A549 (cell line): Measurements from ENCODE around the gene PAX3. TPM values are rescaled to one million over a fixed set of nuclear protein-coding genes. Genes with fewer than 3 reads are reported as not detected.

Experiments
- ATAC-seq, 2 experiments: fragments of 200-7000 bp in 1 of 2; fragments of >200 bp in 1 of 2; cut with Nextera tagmentation in 1 of 2; cut with Tn5 transposase in 1 of 2; 3 replicates each; pipeline versions ENCODE4 v1.8.0 to v1.9.1; 2018 to 2020; ENCODE audit warnings: mild to moderate bottlenecking in 1 of 2, moderate library complexity in 1 of 2
- CTCF ChIA-PET: fragments of 300-600 bp; sonication (Branson Sonifier 250); formaldehyde crosslinking; extraction: SDS; loops from one replicate; lab custom pipeline; 2021; ENCODE audit warnings: antibody characterized with exemption, inconsistent platforms; lab: Yijun Ruan, JAX
- POLR2A ChIA-PET: fragments of 350-600 bp; formaldehyde crosslinking; extraction: SDS; loops from one replicate; lab custom pipeline; 2021; ENCODE audit warnings: antibody characterized with exemption, inconsistent platforms; lab: Yijun Ruan, JAX
- DNase-seq, 2 experiments: peaks; one replicate each; pipeline versions ENCODE4 v3.0.0 to v3.0.0-alpha.2; 2011 to 2016; ENCODE audit warnings: low read depth in 1 of 2, low spot score in 1 of 2
- FAIRE-seq: peaks from 2 replicates; lab custom pipeline; 2011; peaks lifted over from hg19 to GRCh38; lab: Jason Lieb, UNC
- H3K27ac ChIP-seq, 2 experiments: fragments of >200 bp; sonication (Bioruptor Twin); formaldehyde crosslinking; 3 replicates each; pipeline ENCODE4 v1.5.1; 2016 to 2017
- H3K4me1 ChIP-seq: fragments of >200 bp; sonication (Bioruptor Twin); formaldehyde crosslinking; 3 replicates; pipeline ENCODE4 v1.6.1; 2016
- H3K4me2 ChIP-seq: fragments of >200 bp; sonication (Bioruptor Twin); formaldehyde crosslinking; 3 replicates; pipeline ENCODE4 v1.6.1; 2016
- H3K4me3 ChIP-seq: fragments of >200 bp; sonication (Bioruptor Twin); formaldehyde crosslinking; 3 replicates; pipeline ENCODE4 v1.5.1; 2016
- H3K9me3 ChIP-seq: fragments of >200 bp; sonication (Bioruptor Twin); formaldehyde crosslinking; 3 replicates; pipeline ENCODE4 v1.6.1; 2016
- CEBPB ChIP-seq, 2 experiments: fragments of >200 bp in 1 of 2; sonication (Bioruptor Twin) in 1 of 2; formaldehyde crosslinking in 1 of 2; IDR thresholded peaks; 2 replicates each; pipeline ENCODE4 v1.6.1; 2012 to 2016
- EHMT2 ChIP-seq: fragments of 200-600 bp; sonication (generic); IDR thresholded peaks from 2 replicates; pipeline ENCODE4 v1.6.1; 2016; ENCODE audit warnings: antibody characterized with exemption, low read depth, mild to moderate bottlenecking, moderate library complexity
- EP300 ChIP-seq, 2 experiments: fragments of >200 bp; sonication (Bioruptor Twin); formaldehyde crosslinking; IDR thresholded peaks; 2 replicates in 1 of 2; 3 replicates in 1 of 2; pipeline ENCODE4 v1.6.1; 2016 to 2017
- ESRRA ChIP-seq: fragments of 150-350 bp; IDR thresholded peaks from 2 replicates; pipeline ENCODE4 v1.6.1; 2014; ENCODE audit warnings: mild to moderate bottlenecking, low read length, borderline replicate concordance
- HEYL ChIP-seq: fragments of 250-450 bp; sonication (Bioruptor Pico); IDR thresholded peaks from 2 replicates; pipeline ENCODE4 v1.8.0; 2021; ENCODE audit warnings: mild to moderate bottlenecking, moderate library complexity
- HMGXB4 ChIP-seq: fragments of 250-450 bp; sonication (Bioruptor Pico); IDR thresholded peaks from 2 replicates; pipeline ENCODE4 v1.5.0; 2021; ENCODE audit warnings: mild to moderate bottlenecking, moderate library complexity, borderline replicate concordance
- HOXA7 ChIP-seq: fragments of 250-450 bp; sonication (Bioruptor Pico); IDR thresholded peaks from 2 replicates; pipeline ENCODE4 v1.5.0; 2020; ENCODE audit warnings: mild to moderate bottlenecking, moderate library complexity
- HOXB5 ChIP-seq: fragments of 250-450 bp; sonication (Bioruptor Pico); IDR thresholded peaks from 2 replicates; pipeline ENCODE4 v1.5.0; 2020; ENCODE audit warnings: mild to moderate bottlenecking, moderate library complexity
- KDM1A ChIP-seq: fragments of 200-600 bp; sonication (generic); IDR thresholded peaks from 2 replicates; pipeline ENCODE4 v1.6.1; 2016; ENCODE audit warnings: low read depth, mild to moderate bottlenecking
- RARB ChIP-seq: fragments of 250-450 bp; sonication (Bioruptor Pico); IDR thresholded peaks from 2 replicates; pipeline ENCODE4 v1.8.0; 2021; ENCODE audit warnings: mild to moderate bottlenecking, moderate library complexity
- RCOR1 ChIP-seq: fragments of 150-350 bp; IDR thresholded peaks from 2 replicates; pipeline ENCODE4 v1.6.1; 2014; ENCODE audit warnings: antibody characterized with exemption, low read length, low read depth
- SMC3 ChIP-seq: fragments of >200 bp; sonication (Bioruptor Twin); formaldehyde crosslinking; IDR thresholded peaks from 3 replicates; pipeline ENCODE4 v1.6.1; 2018; ENCODE audit warnings: inconsistent platforms
- TFCP2L1 ChIP-seq: fragments of 250-450 bp; sonication (Bioruptor Pico); IDR thresholded peaks from 2 replicates; pipeline ENCODE4 v1.5.0; 2021; ENCODE audit warnings: mild to moderate bottlenecking
- ZSCAN20 ChIP-seq: fragments of 250-450 bp; sonication (Bioruptor Pico); IDR thresholded peaks from 2 replicates; pipeline ENCODE4 v1.8.0; 2022; ENCODE audit warnings: mild to moderate bottlenecking, moderate library complexity
- WGBS: methylation state at CpG from one replicate; pipeline ENCODE4 v1.1.6; 2017; ENCODE audit errors: missing lambda C conversion rate; 5-methylcytosine and 5-hydroxymethylcytosine counted together
- polyA plus RNA-seq, 4 experiments: library from polyadenylated mRNA; depleted of rRNA in 3 of 4; stranded (reverse); fragments of >200 nt; fragmentation: RNase III in 1 of 4; extraction: RNeasy Plus Mini Kit Qiagen cat#74134 plus additional on column Dnase treatment in 1 of 4; gene quantifications; 2 replicates in 3 of 4; 3 replicates in 1 of 4; pipeline ENCODE4 v1.2.3, GENCODE V29; 2011 to 2017
- TF ChIP-seq, protein P1 (sequence below): fragments of 150-350 bp; IDR thresholded peaks from 2 replicates; pipeline ENCODE4 v1.6.1; 2014; ENCODE audit warnings: low read depth, mild to moderate bottlenecking, low read length
- TF ChIP-seq, protein P2 (sequence below): IDR thresholded peaks from 2 replicates; pipeline ENCODE4 v1.6.1; 2012
- TF ChIP-seq, protein P3 (sequence below): IDR thresholded peaks from 2 replicates; pipeline ENCODE4 v1.6.1; 2012
- TF ChIP-seq, protein P4 (sequence below): fragments of 450-650 bp; IDR thresholded peaks from 2 replicates; pipeline ENCODE4 v1.6.1; 2014; ENCODE audit warnings: antibody characterized with exemption

The PAX3 gene
- polyA plus RNA-seq, 2 of the 4 experiments (the other 2 are of a cell fraction), result not detected

- ATAC-seq (no peak), DNase-seq (no peak), FAIRE-seq (no peak)
- H3K4me2 ChIP-seq, result no peak overlapping the region
- TF ChIP-seq RARB (CRISPR knock-in tag) (no peak), HOXB5 (no peak), HOXA7 (no peak), EP300 (IDR thresholded peaks at IDR 0.05) (no peak), CEBPB (IDR thresholded peaks at IDR 0.05) (no peak), TFCP2L1 (CRISPR knock-in tag) (no peak), ZSCAN20 (no peak), RCOR1 (no peak), EHMT2 (no peak), HMGXB4 (CRISPR knock-in tag) (no peak), HEYL (no peak), SMC3 (no peak), KDM1A (no peak)
- TF ChIP-seq, protein P1, sequence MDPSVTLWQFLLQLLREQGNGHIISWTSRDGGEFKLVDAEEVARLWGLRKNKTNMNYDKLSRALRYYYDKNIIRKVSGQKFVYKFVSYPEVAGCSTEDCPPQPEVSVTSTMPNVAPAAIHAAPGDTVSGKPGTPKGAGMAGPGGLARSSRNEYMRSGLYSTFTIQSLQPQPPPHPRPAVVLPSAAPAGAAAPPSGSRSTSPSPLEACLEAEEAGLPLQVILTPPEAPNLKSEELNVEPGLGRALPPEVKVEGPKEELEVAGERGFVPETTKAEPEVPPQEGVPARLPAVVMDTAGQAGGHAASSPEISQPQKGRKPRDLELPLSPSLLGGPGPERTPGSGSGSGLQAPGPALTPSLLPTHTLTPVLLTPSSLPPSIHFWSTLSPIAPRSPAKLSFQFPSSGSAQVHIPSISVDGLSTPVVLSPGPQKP, result no peak
- TF ChIP-seq, protein P2, sequence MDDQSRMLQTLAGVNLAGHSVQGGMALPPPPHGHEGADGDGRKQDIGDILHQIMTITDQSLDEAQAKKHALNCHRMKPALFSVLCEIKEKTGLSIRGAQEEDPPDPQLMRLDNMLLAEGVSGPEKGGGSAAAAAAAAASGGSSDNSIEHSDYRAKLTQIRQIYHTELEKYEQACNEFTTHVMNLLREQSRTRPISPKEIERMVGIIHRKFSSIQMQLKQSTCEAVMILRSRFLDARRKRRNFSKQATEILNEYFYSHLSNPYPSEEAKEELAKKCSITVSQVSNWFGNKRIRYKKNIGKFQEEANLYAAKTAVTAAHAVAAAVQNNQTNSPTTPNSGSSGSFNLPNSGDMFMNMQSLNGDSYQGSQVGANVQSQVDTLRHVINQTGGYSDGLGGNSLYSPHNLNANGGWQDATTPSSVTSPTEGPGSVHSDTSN, result no peak
- TF ChIP-seq, protein P3, sequence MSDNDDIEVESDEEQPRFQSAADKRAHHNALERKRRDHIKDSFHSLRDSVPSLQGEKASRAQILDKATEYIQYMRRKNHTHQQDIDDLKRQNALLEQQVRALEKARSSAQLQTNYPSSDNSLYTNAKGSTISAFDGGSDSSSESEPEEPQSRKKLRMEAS, result no peak
- TF ChIP-seq, protein P4, sequence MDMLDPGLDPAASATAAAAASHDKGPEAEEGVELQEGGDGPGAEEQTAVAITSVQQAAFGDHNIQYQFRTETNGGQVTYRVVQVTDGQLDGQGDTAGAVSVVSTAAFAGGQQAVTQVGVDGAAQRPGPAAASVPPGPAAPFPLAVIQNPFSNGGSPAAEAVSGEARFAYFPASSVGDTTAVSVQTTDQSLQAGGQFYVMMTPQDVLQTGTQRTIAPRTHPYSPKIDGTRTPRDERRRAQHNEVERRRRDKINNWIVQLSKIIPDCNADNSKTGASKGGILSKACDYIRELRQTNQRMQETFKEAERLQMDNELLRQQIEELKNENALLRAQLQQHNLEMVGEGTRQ, result no peak
- H3K27ac ChIP-seq, result no peak overlapping the region
- POLR2A ChIA-PET, result no interaction called here
- H3K4me3 ChIP-seq, result no peak overlapping the region
- no peaks in the 10 kb centered on the region for H3K9me3 ChIP-seq
- peaks cover 11% of the 10 kb centered on the region; the same call in 1 of the 3 replicates for H3K4me1 ChIP-seq
- CTCF ChIA-PET, result interaction anchor here (2.0 kb wide), 1 partner anchor 10 kb away, joined by 9 read pairs; no protein-coding TSS in a partner anchor
- 71% methylated on average over 11 of the region's 11 CpGs for WGBS
Measured at GRCh38 chr2:222307978-222308730, 9.4 kb upstream of the PAX3 start.

GRCh38 chr2:222307143-222307756 lies 8.5 kb upstream of the PAX3 start:
- 47% methylated on average over 26 of the region's 34 CpGs for WGBS
- DNase-seq (peak in 1 of 2 experiments; percentile 18), ATAC-seq (peak; percentile 41 to 69; a peak in 4 of 6 replicates), FAIRE-seq (no peak)
- ChIA-PET POLR2A (no interaction called here), CTCF (interaction anchor here (2.0 kb wide), 1 partner anchor 11 kb away, joined by 9 read pairs; no protein-coding TSS in a partner anchor)
- peaks cover 11% of the 10 kb centered on the region; the same call in 1 of the 3 replicates for H3K4me1 ChIP-seq
- H3K4me3 ChIP-seq, result no peak overlapping the region; the same call in 2 of the 3 replicates
- no peaks in the 10 kb centered on the region for H3K9me3 ChIP-seq
- H3K27ac ChIP-seq, result no peak overlapping the region
- peak overlapping the region; percentile 89 for H3K4me2 ChIP-seq
- no peak for TF ChIP-seq ESRRA
- TF ChIP-seq, protein P4, result no peak
